Measurements from ENCODE around the gene TIAM1.

GRCh38 chr21:31103571-31104265 lies 240.3 kb downstream of the TIAM1 start:
- TF ChIP-seq CTCF (IDR thresholded peaks at IDR 0.05; ENCODE audit: low read depth, low read length, poor library complexity, severe bottlenecking) (no peak), EZH2phosphoT487 (IDR thresholded peaks at IDR 0.05; ENCODE audit: borderline replicate concordance, low read length) (no peak)

Data from DOHH2 (cell line).